K562 (cell line): ENCODE measurements around the gene SORCS1. TPM values are rescaled to one million over a fixed set of nuclear protein-coding genes. Genes with fewer than 3 reads are reported as not detected.

Source experiments
- FOXP1 ChIP-seq: sonication (generic); formaldehyde crosslinking; IDR thresholded peaks from 2 replicates; pipeline ENCODE4 v1.8.0; 2022; ENCODE audit warnings: mild to moderate bottlenecking, missing genetic modification reagents
- HNRNPK ChIP-seq: fragments of 200-400 bp; formaldehyde crosslinking; IDR thresholded peaks from one replicate; pipeline ENCODE4 v1.6.1; 2018; ENCODE audit warnings: mild to moderate bottlenecking, low read depth, low read length; ENCODE audit not compliant: poor library complexity, severe bottlenecking
- ILF3 ChIP-seq: fragments of 450-650 bp; IDR thresholded peaks from 2 replicates; pipeline ENCODE4 v1.6.1; 2018; ENCODE audit warnings: antibody characterized with exemption, mild to moderate bottlenecking, moderate library complexity, borderline replicate concordance
- JUNB ChIP-seq: fragments of 450-650 bp; formaldehyde crosslinking; conservative IDR thresholded peaks from 2 replicates; pipeline ENCODE4 v1.4.0; 2020; ENCODE audit warnings: mild to moderate bottlenecking
- STAT5B ChIP-seq: fragments of 250-450 bp; sonication (Bioruptor Pico); IDR thresholded peaks from 2 replicates; pipeline ENCODE4 v1.8.0; 2021; ENCODE audit warnings: mild to moderate bottlenecking, inconsistent platforms
- ZSCAN32 ChIP-seq: fragments of 450-650 bp; formaldehyde crosslinking; IDR thresholded peaks from 2 replicates; pipeline ENCODE4 v1.4.0; 2020; ENCODE audit warnings: mild to moderate bottlenecking, moderate library complexity
- polyA plus RNA-seq, 8 experiments: library from polyadenylated mRNA; depleted of rRNA in 4 of 8; stranded (reverse) in 5 of 8; unstranded in 3 of 8; fragments of >200 nt; fragmentation: Nextera tagmentation in 2 of 8; fragmentation: Illumina TruSeq in 1 of 8; extraction: Ambion mirVana in 2 of 8; extraction: Trizol in 1 of 8; gene quantifications; 2 replicates each; pipeline versions ENCODE4 v1.2.1 to v1.2.3, GENCODE V29; 2011 to 2014; ENCODE audit warnings: inconsistent platforms in 1 of 8, missing spikeins in 1 of 8
- total RNA-seq, 7 experiments: library from RNA; depleted of rRNA in 6 of 7; stranded (reverse); fragments of >200 nt in 6 of 7; fragmentation: Illumina TruSeq in 2 of 7; extraction: Trizol in 2 of 7; gene quantifications; 2 replicates each; pipeline versions ENCODE4 v1.2.1 to v1.2.3, GENCODE V29; 2011 to 2021; ENCODE audit warnings: low replicate concordance in 1 of 7
- TF ChIP-seq, protein P1 (sequence below): sonication (generic); formaldehyde crosslinking; IDR thresholded peaks from 2 replicates; pipeline ENCODE4 v1.8.0; 2023; ENCODE audit warnings: mild to moderate bottlenecking, missing genetic modification reagents
- TF ChIP-seq, protein P2 (sequence below), 2 experiments: fragments of 450-650 bp; IDR thresholded peaks; 2 replicates each; pipeline ENCODE4 v1.6.1; 2016

SORCS1 gene
- total and polyA plus RNA-seq, 9 of the 15 experiments (the other 6 are each of a cell fraction or from before 2014, with no cell fraction given) = 1.5 to 3.9 (median 2.7) TPM

DNA sequence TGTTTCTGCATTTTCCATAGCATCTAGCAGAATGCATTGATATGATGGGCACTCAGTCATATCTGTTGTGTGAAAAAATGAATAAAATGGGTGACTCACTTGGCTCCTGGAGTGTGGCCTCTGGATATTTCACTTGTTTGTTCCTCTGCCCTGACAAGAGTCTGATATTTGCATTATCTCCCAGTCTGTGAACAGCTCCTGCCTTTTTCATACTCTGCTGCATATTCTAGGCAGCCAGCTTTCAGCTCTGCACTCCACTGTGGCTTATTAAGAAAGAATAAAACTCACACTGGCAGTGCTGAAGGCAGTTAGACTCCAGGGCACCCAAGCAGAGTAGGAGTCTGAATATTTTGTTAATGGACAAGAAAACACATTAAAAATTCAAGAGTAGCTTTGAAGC lies 623.9 kb downstream of the SORCS1 start (continued):
- TF ChIP-seq, protein P1, sequence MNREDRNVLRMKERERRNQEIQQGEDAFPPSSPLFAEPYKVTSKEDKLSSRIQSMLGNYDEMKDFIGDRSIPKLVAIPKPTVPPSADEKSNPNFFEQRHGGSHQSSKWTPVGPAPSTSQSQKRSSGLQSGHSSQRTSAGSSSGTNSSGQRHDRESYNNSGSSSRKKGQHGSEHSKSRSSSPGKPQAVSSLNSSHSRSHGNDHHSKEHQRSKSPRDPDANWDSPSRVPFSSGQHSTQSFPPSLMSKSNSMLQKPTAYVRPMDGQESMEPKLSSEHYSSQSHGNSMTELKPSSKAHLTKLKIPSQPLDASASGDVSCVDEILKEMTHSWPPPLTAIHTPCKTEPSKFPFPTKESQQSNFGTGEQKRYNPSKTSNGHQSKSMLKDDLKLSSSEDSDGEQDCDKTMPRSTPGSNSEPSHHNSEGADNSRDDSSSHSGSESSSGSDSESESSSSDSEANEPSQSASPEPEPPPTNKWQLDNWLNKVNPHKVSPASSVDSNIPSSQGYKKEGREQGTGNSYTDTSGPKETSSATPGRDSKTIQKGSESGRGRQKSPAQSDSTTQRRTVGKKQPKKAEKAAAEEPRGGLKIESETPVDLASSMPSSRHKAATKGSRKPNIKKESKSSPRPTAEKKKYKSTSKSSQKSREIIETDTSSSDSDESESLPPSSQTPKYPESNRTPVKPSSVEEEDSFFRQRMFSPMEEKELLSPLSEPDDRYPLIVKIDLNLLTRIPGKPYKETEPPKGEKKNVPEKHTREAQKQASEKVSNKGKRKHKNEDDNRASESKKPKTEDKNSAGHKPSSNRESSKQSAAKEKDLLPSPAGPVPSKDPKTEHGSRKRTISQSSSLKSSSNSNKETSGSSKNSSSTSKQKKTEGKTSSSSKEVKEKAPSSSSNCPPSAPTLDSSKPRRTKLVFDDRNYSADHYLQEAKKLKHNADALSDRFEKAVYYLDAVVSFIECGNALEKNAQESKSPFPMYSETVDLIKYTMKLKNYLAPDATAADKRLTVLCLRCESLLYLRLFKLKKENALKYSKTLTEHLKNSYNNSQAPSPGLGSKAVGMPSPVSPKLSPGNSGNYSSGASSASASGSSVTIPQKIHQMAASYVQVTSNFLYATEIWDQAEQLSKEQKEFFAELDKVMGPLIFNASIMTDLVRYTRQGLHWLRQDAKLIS (CRISPR knock-in tag) = no peak
- TF ChIP-seq HNRNPK (no peak), STAT5B (no peak), ILF3 (no peak), FOXP1 (CRISPR knock-in tag) (no peak), ZSCAN32 (CRISPR knock-in tag) (no peak), JUNB (CRISPR knock-in tag) (no peak)
- TF ChIP-seq, protein P2, sequence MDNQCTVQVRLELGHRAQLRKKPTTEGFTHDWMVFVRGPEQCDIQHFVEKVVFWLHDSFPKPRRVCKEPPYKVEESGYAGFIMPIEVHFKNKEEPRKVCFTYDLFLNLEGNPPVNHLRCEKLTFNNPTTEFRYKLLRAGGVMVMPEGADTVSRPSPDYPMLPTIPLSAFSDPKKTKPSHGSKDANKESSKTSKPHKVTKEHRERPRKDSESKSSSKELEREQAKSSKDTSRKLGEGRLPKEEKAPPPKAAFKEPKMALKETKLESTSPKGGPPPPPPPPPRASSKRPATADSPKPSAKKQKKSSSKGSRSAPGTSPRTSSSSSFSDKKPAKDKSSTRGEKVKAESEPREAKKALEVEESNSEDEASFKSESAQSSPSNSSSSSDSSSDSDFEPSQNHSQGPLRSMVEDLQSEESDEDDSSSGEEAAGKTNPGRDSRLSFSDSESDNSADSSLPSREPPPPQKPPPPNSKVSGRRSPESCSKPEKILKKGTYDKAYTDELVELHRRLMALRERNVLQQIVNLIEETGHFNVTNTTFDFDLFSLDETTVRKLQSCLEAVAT (IDR thresholded peaks at IDR 0.05) = no peak
- TF ChIP-seq, all 486 proteins: peak for 0
